K562 (cell line): ENCODE data around the gene MAP3K20. TPM values are rescaled to one million over a fixed set of nuclear protein-coding genes. Genes with fewer than 3 reads are reported as not detected.
A peak's percentile ranks its signal among the peaks of the same experiment; 100 is the strongest.

Experiments used
- ATAC-seq: fragments of 200-7000 bp; cut with Tn5 transposase; 3 replicates; pipeline ENCODE4 v1.9.1; 2020; ENCODE audit warnings: moderate library complexity
- BruUV-seq: library from RNA; stranded (reverse); fragments of 400-500 nt; replicated peaks from 2 replicates; lab custom pipeline; 2021; lab: Mats Ljungman, UMichigan
- CTCF ChIA-PET: fragments of 300-600 bp; formaldehyde crosslinking; extraction: SDS; loops from one replicate; lab custom pipeline; 2021; ENCODE audit warnings: low intra/inter-chr PET ratio; lab: Yijun Ruan, JAX
- POLR2A ChIA-PET: fragments of 300-600, 350-650 bp; sonication (Branson Sonifier 250); formaldehyde crosslinking; extraction: SDS; loops from one replicate; lab custom pipeline; 2021; ENCODE audit warnings: antibody characterized with exemption, inconsistent platforms; lab: Yijun Ruan, JAX
- DNase-seq, 4 experiments: peaks; one replicate each; pipeline versions ENCODE4 v3.0.0 to v3.0.0-alpha.2; 2011 to 2018; ENCODE audit warnings: low spot score in 3 of 4, mixed read lengths in 3 of 4; ENCODE audit errors: extremely low read depth in 1 of 4
- FAIRE-seq: peaks from 2 replicates; lab custom pipeline; 2011; peaks lifted over from hg19 to GRCh38; lab: Jason Lieb, UNC
- H2AFZ ChIP-seq: 2 replicates; pipeline ENCODE4 v1.6.0; 2011; ENCODE audit warnings: low read depth, low read length, control low read depth, inconsistent platforms
- H3K27ac ChIP-seq: fragments of 200-600 bp; 3 replicates; pipeline ENCODE4 v1.8.0; 2011; ENCODE audit warnings: low read depth, mild to moderate bottlenecking, control low read depth, inconsistent platforms, low read length, moderate library complexity, mixed read lengths; ENCODE audit errors: extremely low read depth
- H3K27me3 ChIP-seq, 2 experiments: fragments of 300-600 bp in 1 of 2; 2 replicates in 1 of 2; 3 replicates in 1 of 2; pipeline versions ENCODE4 v1.6.0 to v1.8.0; 2011; ENCODE audit warnings: inconsistent platforms in 2 of 2, low read length in 2 of 2, mild to moderate bottlenecking in 1 of 2, mixed read lengths in 1 of 2, moderate library complexity in 1 of 2; ENCODE audit not compliant: control insufficient read depth in 2 of 2, insufficient read depth in 2 of 2
- H3K36me3 ChIP-seq: fragments of 300-600 bp; 3 replicates; pipeline ENCODE4 v1.8.0; 2011; ENCODE audit warnings: mild to moderate bottlenecking, low read length, inconsistent platforms; ENCODE audit not compliant: control insufficient read depth, insufficient read depth
- H3K4me1 ChIP-seq, 2 experiments: fragments of 200-600 bp in 1 of 2; replicated peaks in 1 of 2; 2 replicates in 1 of 2; 3 replicates in 1 of 2; pipeline versions ENCODE4 v1.5.1 to v1.8.0; 2011; ENCODE audit warnings: inconsistent platforms in 2 of 2, low read length in 2 of 2, mild to moderate bottlenecking in 1 of 2, mixed read lengths in 1 of 2, moderate library complexity in 1 of 2; ENCODE audit not compliant: control insufficient read depth in 2 of 2, insufficient read depth in 2 of 2
- H3K4me2 ChIP-seq: 2 replicates; pipeline ENCODE4 v1.6.1; 2011; ENCODE audit warnings: low read length, control low read depth, inconsistent platforms, mixed read lengths; ENCODE audit not compliant: insufficient read depth
- H3K4me3 ChIP-seq: fragments of 200-600 bp; sonication (generic), shearing (Covaris generic); 2 replicates; pipeline ENCODE4 v1.5.1; 2016; ENCODE audit warnings: control low read depth, inconsistent platforms
- H3K79me2 ChIP-seq: fragments of 200-600 bp; 3 replicates; pipeline ENCODE4 v1.8.0; 2011; ENCODE audit warnings: low read length, inconsistent platforms; ENCODE audit not compliant: control insufficient read depth, insufficient read depth
- H3K9ac ChIP-seq, 2 experiments: 2 replicates each; pipeline versions ENCODE4 v1.6.0 to v1.6.1; 2011; ENCODE audit warnings: low read depth in 2 of 2, low read length in 2 of 2, control low read depth in 1 of 2, inconsistent platforms in 1 of 2, mild to moderate bottlenecking in 1 of 2, mixed read lengths in 1 of 2; ENCODE audit not compliant: insufficient read depth in 1 of 2
- H3K9me1 ChIP-seq: one replicate; pipeline ENCODE4 v1.6.0; 2011; ENCODE audit warnings: inconsistent platforms, mild to moderate bottlenecking, low read length, moderate library complexity; ENCODE audit not compliant: control insufficient read depth, insufficient read depth
- H3K9me3 ChIP-seq: replicated peaks from 2 replicates; pipeline ENCODE4 v1.5.1; 2011; ENCODE audit warnings: low read depth, low read length, inconsistent platforms; ENCODE audit not compliant: control insufficient read depth, insufficient read depth
- H4K20me1 ChIP-seq: replicated peaks from 2 replicates; pipeline ENCODE4 v1.6.1; 2011; ENCODE audit warnings: low read length, inconsistent platforms, mixed read lengths; ENCODE audit not compliant: control insufficient read depth, insufficient read depth
- ARID1B ChIP-seq: fragments of 450-650 bp; IDR thresholded peaks from 2 replicates; pipeline ENCODE4 v1.6.1; 2016; ENCODE audit warnings: antibody characterized with exemption, mild to moderate bottlenecking, inconsistent platforms
- DACH1 ChIP-seq: fragments of 450-650 bp; IDR thresholded peaks from 2 replicates; pipeline ENCODE4 v1.6.1; 2018; ENCODE audit not compliant: partially characterized antibody
- EGR1 ChIP-seq: fragments of 450-650 bp; conservative IDR thresholded peaks from 2 replicates; pipeline ENCODE4 v1.6.1; 2017; ENCODE audit warnings: mild to moderate bottlenecking
- MAFG ChIP-seq: fragments of 450-650 bp; conservative IDR thresholded peaks from 2 replicates; pipeline ENCODE4 v1.6.1; 2016; ENCODE audit warnings: missing genetic modification characterization, missing compliant biosample characterization
- MEF2A ChIP-seq: IDR thresholded peaks from 2 replicates; pipeline ENCODE4 v1.6.1; 2011; ENCODE audit warnings: low read depth, mild to moderate bottlenecking, low read length, moderate library complexity; ENCODE audit not compliant: control insufficient read depth
- NFE2 ChIP-seq: IDR thresholded peaks from 2 replicates; pipeline ENCODE4 v1.6.1; 2014; ENCODE audit warnings: antibody characterized with exemption, low read depth
- NFIC ChIP-seq: fragments of 450-650 bp; IDR thresholded peaks from 2 replicates; pipeline ENCODE4 v1.6.1; 2017; ENCODE audit warnings: mild to moderate bottlenecking, inconsistent platforms
- POLR2H ChIP-seq: IDR thresholded peaks from 2 replicates; pipeline ENCODE4 v1.6.1; 2016; ENCODE audit warnings: missing genetic modification characterization, low read depth, mild to moderate bottlenecking, control low read depth, missing compliant biosample characterization, moderate library complexity
- SRF ChIP-seq, 2 experiments: fragments of 250-450, 450-650 bp in 1 of 2; sonication (Bioruptor Pico) in 1 of 2; sonication (generic) in 1 of 2; formaldehyde crosslinking; IDR thresholded peaks; 2 replicates each; pipeline versions ENCODE4 v1.5.0 to v1.5.1; 2020 to 2022; ENCODE audit warnings: mild to moderate bottlenecking in 1 of 2, missing genetic modification reagents in 1 of 2
- TCF3 ChIP-seq: sonication (generic); formaldehyde crosslinking; IDR thresholded peaks from 2 replicates; pipeline ENCODE4 v1.4.0; 2020; ENCODE audit warnings: mild to moderate bottlenecking, missing genetic modification reagents
- ZNF584 ChIP-seq: fragments of 200-800 bp; sonication (Bioruptor generic); IDR thresholded peaks from 2 replicates; pipeline ENCODE4 v1.6.1; 2016; ENCODE audit warnings: low read depth, mild to moderate bottlenecking, missing genetic modification characterization, missing compliant biosample characterization
- WGBS: fragments of 100-300 bp; shearing (Covaris generic); methylation state at CpG from one replicate; pipeline ENCODE4 v1.1.6; 2016; ENCODE audit warnings: low coverage, mixed read lengths; ENCODE audit not compliant: insufficient coverage; ENCODE audit errors: missing lambda C conversion rate; 5-methylcytosine and 5-hydroxymethylcytosine counted together
- in situ Hi-C: fragments of 300-500 bp; cut with MboI; formaldehyde crosslinking; loops from 4 replicates; pipeline ENCODE4 v1.15.0; 2018; ENCODE audit warnings: inconsistent platforms, mixed read lengths
- intact Hi-C: fragments of 100-400 bp; cut with micrococcal nuclease; formaldehyde crosslinking; loops from 2 replicates; pipeline ENCODE4 v1.14.2; 2022
- polyA plus RNA-seq, 8 experiments: library from polyadenylated mRNA; depleted of rRNA in 4 of 8; stranded (reverse) in 5 of 8; unstranded in 3 of 8; fragments of >200 nt; fragmentation: Nextera tagmentation in 2 of 8; fragmentation: Illumina TruSeq in 1 of 8; extraction: Ambion mirVana in 2 of 8; extraction: Trizol in 1 of 8; gene quantifications; 2 replicates each; pipeline versions ENCODE4 v1.2.1 to v1.2.3, GENCODE V29; 2011 to 2014; ENCODE audit warnings: inconsistent platforms in 1 of 8, missing spikeins in 1 of 8
- total RNA-seq, 7 experiments: library from RNA; depleted of rRNA in 6 of 7; stranded (reverse); fragments of >200 nt in 6 of 7; fragmentation: Illumina TruSeq in 2 of 7; extraction: Trizol in 2 of 7; gene quantifications; 2 replicates each; pipeline versions ENCODE4 v1.2.1 to v1.2.3, GENCODE V29; 2011 to 2021; ENCODE audit warnings: low replicate concordance in 1 of 7
- TF ChIP-seq, protein P1 (sequence below), 2 experiments: IDR thresholded peaks in 1 of 2; conservative IDR thresholded peaks in 1 of 2; 2 replicates each; pipeline ENCODE4 v1.6.1; 2016; ENCODE audit warnings: low read depth in 2 of 2, mild to moderate bottlenecking in 1 of 2, missing compliant biosample characterization in 1 of 2, missing genetic modification characterization in 1 of 2, moderate library complexity in 1 of 2
- TF ChIP-seq, protein P2 (sequence below), 2 experiments: fragments of 250-450 bp in 1 of 2; fragments of 450-650 bp in 1 of 2; sonication (Bioruptor Pico) in 1 of 2; IDR thresholded peaks; 2 replicates each; pipeline versions ENCODE4 v1.6.1 to v1.8.0; 2016 to 2021; ENCODE audit warnings: mild to moderate bottlenecking in 2 of 2, moderate library complexity in 2 of 2, missing compliant biosample characterization in 1 of 2, missing genetic modification characterization in 1 of 2
- TF ChIP-seq, protein P3 (sequence below), 2 experiments: fragments of 450-650 bp; IDR thresholded peaks; 2 replicates each; pipeline ENCODE4 v1.6.1; 2016

The MAP3K20 gene
- total and polyA plus RNA-seq, 9 of the 15 experiments (the other 6 are each of a cell fraction or from before 2014, with no cell fraction given): 9.8 to 34.2 (median 27.3) TPM

DNA sequence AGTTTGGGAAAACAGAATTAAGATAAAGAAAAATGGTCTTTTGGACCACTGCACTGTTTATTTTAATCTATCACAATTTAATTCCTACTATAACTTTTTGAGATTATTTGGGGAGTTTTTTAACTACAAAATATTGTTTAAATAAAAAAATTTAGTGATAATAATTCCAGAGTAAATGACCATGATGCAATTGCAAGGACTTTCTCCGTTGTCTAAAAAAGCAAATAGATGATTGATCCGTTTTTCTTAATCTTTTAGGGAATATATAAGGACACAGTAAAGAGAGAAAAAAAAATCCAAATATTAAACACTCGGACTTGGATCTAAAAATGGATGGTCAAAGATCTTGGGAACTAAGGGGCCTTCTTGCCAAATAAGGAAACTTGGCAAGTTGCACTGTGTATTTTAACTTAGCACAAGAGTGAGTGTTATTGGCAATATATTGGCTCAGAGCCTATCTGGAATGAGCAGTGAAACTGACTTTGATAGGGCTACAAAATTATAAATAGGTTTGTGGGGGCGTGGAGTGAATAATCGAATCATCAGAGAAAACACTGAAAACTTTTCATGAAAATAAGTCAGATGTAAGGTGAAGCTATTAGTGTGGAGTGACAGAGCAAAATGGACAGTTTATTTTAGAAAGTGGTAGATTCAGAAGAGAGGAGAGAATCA lies 2.0 kb downstream of the MAP3K20 start:
- POLR2A ChIA-PET: interaction anchor here (0.6 to 5.2 kb wide), 5 partner anchors 9 to 30 kb away, joined by 3 to 51 read pairs (median 4); no protein-coding TSS in a partner anchor
- Histone ChIP-seq H3K4me1 (peaks cover 17% of the 10 kb centered on the region in 2 experiments; a peak in 4 of 5 replicates), H4K20me1 (no peaks in the 10 kb centered on the region), H2AFZ (no peak overlapping the region), H3K4me2 (peak overlapping the region; percentile 44), H3K9me1 (no peaks in the 10 kb centered on the region), H3K27ac (peak overlapping the region; percentile 78), H3K27me3 (no peaks in the 10 kb centered on the region), H3K79me2 (peaks cover 66% of the 10 kb centered on the region), H3K36me3 (peaks cover 4% of the 10 kb centered on the region; the same call in 1 of the 3 replicates), H3K9me3 (no peaks in the 10 kb centered on the region), H3K4me3 (peak overlapping the region; percentile 66; the same call in 1 of the 2 replicates), H3K9ac (peak overlapping the region in 1 of 2 experiments; percentile 85; a peak in 2 of 4 replicates)
- in situ Hi-C loops: no loop called here
- BruUV-seq: no TSS peak
- intact Hi-C loops: loop anchor here (2.0 kb wide), 1 partner anchor 133 kb away; no protein-coding TSS in a partner anchor
- DNase-seq: peak in 3 of 4 experiments; percentile 28 to 44 (median 44)
- FAIRE-seq: no peak
- no peak for ATAC-seq
- CTCF ChIA-PET: interaction anchor here (0.6 kb wide), 1 partner anchor 137 kb away, joined by 4 read pairs; no protein-coding TSS in a partner anchor
- WGBS: 3% methylated on average over 5 of the region's 5 CpGs
- TF ChIP-seq NFE2: peak; percentile 60; the same call in 1 of the 2 replicates
- peak; percentile 63 for TF ChIP-seq ARID1B
- no peak for TF ChIP-seq ZNF584 (CRISPR knock-in tag)
- TF ChIP-seq NFIC: peak; percentile 85
- TF ChIP-seq, protein P1, sequence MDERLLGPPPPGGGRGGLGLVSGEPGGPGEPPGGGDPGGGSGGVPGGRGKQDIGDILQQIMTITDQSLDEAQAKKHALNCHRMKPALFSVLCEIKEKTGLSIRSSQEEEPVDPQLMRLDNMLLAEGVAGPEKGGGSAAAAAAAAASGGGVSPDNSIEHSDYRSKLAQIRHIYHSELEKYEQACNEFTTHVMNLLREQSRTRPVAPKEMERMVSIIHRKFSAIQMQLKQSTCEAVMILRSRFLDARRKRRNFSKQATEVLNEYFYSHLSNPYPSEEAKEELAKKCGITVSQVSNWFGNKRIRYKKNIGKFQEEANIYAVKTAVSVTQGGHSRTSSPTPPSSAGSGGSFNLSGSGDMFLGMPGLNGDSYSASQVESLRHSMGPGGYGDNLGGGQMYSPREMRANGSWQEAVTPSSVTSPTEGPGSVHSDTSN (CRISPR knock-in tag; IDR thresholded peaks at IDR 0.05; ENCODE audit: low read depth): no peak
- TF ChIP-seq, protein P1 (tag; conservative IDR thresholded peaks at IDR 0.05; ENCODE audit: low read depth): 0 out of 2 replicates have a peak, but pooled peaks have one; percentile 10
- TF ChIP-seq MAFG (tag): 0 out of 2 replicates have a peak, but pooled peaks have one; percentile 5
- peak; percentile 13 for TF ChIP-seq DACH1
- TF ChIP-seq, protein P2, sequence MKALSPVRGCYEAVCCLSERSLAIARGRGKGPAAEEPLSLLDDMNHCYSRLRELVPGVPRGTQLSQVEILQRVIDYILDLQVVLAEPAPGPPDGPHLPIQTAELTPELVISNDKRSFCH (CRISPR knock-in tag; IDR thresholded peaks at IDR 0.05): no peak
- TF ChIP-seq, protein P2 (tag; IDR thresholded peaks at IDR 0.05): no peak
- TF ChIP-seq SRF (CRISPR knock-in tag; IDR thresholded peaks at IDR 0.05): peak; percentile 41 to 95; a peak in 3 of 4 replicates
- TF ChIP-seq MEF2A: 0 out of 2 replicates have a peak, but pooled peaks have one; percentile 44
- peak; percentile 25; the same call in 1 of the 2 replicates for TF ChIP-seq TCF3 (CRISPR knock-in tag)
- TF ChIP-seq, protein P3, sequence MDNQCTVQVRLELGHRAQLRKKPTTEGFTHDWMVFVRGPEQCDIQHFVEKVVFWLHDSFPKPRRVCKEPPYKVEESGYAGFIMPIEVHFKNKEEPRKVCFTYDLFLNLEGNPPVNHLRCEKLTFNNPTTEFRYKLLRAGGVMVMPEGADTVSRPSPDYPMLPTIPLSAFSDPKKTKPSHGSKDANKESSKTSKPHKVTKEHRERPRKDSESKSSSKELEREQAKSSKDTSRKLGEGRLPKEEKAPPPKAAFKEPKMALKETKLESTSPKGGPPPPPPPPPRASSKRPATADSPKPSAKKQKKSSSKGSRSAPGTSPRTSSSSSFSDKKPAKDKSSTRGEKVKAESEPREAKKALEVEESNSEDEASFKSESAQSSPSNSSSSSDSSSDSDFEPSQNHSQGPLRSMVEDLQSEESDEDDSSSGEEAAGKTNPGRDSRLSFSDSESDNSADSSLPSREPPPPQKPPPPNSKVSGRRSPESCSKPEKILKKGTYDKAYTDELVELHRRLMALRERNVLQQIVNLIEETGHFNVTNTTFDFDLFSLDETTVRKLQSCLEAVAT (IDR thresholded peaks at IDR 0.05): peak in 1 of 2 experiments; percentile 52; a peak in 1 of 4 replicates
- TF ChIP-seq POLR2H (tag): peak; percentile 53; the same call in 1 of the 2 replicates
- peak; percentile 86 for TF ChIP-seq EGR1
